GM21526 (cell line): ENCODE data around the gene RAD51B.
"Not testable (repeated sequence)": the region's sequence is repeated elsewhere in the genome, so short reads cannot be mapped to it uniquely, and the experiment has no call there.

Experiments used
- ATAC-seq: cut with Tn5 transposase; IDR thresholded peaks from one replicate; pipeline ENCODE4 v1.9.1; 2021; ENCODE audit warnings: moderate library complexity; ENCODE audit not compliant: unreplicated experiment, low FRiP score

Gene RAD51B

DNA sequence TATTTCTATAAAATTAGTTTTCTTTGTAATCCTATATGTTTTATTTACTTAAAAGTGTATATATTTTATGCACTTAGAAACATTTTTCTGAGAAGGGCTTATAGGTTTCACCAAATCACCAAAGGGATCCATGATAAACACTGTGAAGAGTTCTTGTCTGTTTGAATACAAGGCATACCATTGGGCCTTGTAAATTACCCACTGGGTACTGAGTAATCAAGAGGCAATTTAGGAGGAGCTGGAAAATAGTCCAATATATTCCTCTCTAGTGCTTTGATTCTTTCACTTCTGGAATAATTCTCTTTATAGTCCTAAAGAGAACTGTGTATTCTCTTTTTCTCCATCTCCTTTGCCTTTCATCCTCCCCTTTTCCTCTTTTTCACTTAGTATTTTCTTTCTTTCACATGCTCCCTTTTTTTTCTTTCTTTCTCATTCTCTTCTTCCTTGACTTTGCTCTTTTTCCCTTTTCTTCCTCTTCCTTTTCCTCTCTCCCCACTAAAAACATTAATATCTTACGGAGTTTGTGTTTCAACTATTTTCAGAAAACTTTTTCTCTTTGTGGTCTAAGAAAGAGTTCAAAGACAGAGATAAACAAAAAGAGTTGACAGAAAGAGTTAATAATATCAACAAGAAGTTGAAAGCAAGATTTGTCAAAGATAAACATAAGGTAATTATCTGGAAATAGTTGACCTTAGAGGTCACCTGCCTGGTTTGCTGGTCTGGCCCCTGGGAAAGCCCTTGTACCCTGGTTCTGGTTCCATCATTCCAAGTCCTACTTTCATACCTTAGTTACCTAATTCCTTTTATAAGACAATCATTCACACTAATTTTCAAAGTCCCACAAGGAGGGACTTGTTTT is 435.3 kb downstream of the RAD51B start:
- ATAC-seq = no peak

DNA sequence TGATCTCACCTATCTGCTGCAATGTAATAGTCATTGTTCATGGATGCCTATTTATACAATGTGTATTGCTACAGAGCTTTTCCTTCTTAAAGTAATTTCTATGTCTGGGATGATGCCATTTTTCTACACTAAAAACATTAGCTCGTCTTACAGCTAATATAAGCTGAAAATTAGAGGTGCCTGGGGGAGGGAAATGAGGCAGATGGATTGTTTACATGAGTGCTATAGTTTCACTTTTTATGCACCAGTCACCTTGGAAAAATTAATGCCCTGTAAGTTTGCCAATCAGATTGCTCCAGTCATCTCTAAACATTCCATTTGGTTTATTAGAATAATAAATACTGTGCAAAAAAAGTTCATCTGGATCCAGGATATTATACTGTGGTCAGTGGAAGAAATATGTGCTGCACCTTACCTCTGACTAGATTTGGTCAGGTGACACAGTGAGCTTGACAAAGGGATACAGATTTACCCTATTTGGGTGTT is 436.2 kb downstream of the RAD51B start:
- no peak for ATAC-seq

DNA sequence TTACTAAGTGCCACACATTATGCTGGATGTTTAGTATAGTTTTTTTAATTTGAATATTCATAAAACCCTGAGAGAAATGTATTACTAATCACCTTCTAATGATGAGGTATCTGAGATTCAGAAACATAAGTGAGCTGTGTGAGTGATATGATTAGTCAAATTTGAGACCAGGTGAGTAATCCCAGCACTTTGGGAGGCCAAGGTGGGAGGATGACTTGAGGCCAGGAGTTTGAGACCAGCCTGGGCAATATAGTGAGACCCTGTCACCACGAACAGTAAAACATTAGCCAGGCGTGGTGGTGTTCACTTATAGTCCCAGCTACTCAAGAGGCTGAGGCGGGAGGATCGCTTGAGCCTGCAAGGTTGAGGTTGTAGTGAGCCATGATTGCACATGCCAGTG is 438.4 kb downstream of the RAD51B start:
- ATAC-seq = no peak

DNA sequence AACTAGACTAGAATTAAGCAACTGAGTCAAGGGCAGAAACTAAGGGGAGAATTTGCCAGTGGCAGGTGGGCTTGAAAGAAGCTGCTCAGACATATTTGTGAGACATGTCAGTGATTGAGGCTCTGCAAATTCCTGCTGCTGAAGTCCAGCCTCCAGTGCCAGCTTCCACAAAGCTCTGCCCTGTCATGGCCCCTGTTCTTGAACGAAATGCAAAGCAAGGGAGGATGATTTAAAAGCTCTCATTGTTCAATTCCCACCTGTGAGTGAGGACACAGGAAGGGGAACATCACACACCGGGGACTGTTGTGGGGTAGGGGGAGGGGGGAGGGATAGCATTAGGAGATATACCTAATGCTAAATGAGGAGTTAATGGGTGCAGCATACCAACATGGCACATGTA is 439.4 kb downstream of the RAD51B start:
- ATAC-seq = not testable (repeated sequence)

DNA sequence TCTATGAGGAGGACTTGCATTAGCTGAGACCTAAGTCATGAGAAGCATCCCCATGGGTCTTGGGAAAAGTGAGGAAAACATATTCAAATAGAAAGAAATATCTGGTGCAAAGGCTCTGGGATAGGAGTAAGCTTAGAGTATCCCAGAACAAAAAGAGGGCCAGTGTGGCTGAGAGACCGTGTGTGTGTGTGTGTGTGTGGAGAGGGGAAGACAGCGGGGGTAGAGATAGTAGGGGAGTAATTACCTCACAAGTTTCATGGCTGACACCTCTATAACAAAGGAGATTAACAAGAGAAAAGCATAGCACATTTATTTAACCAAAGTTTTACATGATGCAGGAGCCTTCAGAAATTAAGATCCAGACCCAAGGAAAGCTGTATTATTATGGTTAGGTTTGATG is 440.5 kb downstream of the RAD51B start:
- no peak for ATAC-seq

DNA sequence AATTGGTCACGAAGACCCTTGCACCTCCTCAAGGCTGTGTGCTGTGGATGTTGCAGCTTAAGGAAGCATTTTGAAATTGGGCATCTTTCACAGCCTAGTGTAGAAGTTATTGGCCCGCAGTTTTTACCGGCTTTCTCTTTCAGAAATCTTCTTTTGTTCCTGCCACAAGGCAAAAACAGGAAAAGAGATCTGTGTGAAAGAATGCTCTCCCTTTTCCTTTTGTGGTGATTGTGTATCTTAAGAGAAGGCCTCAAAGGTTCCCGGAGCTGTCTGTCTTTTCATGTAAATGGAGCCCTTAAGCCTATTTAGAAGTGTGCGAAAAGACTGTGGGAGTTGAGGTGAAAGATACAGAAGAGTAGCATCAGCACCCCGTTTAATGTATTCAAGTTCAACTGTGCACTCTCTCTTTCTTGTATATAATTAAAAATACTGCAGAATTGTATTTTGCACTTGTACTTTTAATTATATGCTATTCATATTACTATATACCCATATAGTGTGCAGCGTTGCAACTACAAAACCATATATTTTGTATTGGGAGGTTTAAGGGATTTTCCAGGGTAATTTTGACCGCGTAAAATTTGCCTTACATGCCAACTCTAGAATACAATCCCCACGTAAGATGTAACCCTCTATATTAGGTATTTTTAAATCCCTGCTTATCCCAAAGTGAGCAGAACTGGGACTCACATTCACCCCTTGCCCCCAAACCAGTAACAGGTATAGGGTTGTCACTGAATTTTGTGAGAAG is 441.7 kb downstream of the RAD51B start:
- ATAC-seq = no peak

DNA sequence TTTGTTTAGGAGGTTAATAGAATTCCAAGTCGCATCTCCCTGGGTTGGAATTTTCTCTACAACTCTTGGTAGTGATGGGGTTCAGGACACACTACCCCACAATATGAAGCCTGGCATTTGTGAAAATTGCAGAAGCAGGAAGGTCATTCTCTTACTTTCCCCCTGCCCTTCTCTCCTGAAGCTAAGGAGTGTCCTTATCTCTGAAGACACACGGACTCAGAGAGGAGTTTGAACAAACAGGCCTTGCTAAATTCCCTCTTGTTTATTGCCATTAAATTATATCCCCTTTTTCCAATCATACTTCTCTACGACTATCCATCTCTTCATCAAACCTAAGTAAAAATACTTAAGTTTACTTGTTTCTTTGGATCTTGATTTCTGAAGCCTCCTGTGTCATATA is 443.0 kb downstream of the RAD51B start:
- ATAC-seq = no peak

DNA sequence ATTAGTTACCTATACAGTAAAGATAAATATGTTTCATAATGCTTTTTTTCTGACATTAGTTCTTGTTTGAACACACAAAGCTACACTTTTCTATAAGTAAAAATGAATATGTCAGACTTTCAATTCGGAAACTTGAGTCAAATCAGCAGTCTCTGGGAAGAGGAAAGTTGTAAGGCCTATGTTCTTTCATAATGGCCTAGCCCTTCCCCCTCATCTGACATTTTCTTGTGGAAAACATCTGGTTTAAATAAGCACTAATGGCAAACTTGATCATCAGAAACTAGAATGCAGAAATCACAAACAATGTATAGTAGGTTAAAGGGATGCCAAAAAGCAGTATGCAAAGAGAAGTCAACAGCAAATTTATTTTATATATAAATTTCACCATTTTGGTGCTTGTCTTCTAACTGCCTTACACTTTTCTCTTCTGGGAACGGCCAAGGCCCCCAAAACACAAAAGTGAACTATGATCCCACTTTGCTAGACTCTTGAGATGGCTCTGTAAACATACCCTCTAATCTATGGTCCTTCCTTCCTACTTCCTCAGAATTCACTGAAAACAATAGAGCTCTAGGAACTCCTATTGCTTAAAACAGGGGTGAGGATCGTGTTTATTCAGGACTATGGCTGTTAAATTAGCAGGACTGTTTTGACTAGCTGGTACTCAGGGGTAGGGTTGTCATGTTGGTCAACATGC is 444.1 kb downstream of the RAD51B start:
- no peak for ATAC-seq

DNA sequence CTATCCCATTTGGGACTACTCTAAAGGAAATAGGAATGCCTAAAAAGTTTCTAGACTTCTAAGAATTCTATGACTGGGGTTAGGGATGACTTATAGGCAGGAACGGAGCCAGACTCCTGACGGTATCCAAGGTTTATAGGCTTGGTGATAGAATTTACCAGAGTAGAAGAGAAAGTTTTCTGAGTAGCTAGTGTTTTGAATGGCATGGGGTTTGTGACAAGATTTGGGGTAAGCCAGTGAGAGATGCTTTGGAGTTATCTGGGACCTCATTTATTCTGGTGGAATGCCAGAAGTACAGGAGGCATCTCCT is 444.6 kb downstream of the RAD51B start:
- no peak for ATAC-seq

DNA sequence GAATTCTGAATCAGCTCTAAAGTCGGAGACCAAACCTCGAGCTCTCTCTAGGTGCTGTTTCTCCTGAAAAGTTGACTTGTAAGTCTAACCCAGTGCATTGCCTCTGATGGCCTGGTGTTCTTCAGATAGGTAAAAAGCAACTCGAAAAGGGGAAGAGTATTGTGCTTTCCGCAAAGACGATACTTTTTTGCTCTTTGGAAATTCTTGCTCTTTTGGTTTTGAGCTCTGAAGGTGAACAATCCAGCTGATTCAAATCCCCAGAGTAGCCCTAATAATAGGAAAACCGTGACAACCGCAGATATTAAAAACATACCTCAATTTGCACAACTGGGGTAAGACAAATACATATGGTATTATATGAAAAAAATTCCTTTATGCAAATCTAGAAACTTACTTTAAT is 447.4 kb downstream of the RAD51B start:
- no peak for ATAC-seq

DNA sequence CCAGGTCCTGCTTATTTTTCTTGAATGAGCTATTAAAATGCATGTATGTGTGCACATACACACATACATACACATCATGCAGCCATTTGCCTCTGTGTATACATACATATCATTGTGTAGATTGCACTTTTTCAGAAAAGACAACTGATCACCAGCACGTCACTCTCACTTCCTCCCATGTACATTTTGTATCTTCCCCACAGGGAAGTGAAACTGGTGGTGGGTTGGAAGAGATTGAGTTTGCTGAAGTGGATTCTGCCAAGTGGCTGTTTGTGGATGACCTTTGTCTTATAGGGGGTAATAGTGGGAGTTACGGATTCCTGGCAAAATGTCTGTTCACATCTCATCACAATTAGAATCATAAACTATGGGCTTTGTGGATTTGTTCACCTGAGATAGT is 448.6 kb downstream of the RAD51B start:
- peak; percentile 57 for ATAC-seq

DNA sequence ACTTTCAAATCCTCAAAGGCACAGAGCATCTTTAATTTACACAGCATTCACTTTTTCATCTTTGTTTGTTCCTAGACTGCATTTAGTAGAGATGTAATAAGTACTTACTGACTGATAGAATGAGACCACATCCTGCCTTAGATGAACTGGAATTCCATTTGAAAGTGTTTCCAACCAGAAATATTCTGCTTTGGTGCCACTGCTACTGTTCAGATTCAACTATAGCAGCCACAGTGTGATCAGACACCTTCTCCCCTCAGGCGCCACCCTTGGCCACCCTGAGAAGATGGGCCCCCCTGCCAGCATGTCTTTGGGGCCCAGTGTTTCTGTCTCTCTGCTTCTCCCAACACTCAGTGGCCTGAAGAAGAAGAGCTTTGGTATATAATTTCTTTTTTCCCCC is 449.1 kb downstream of the RAD51B start:
- ATAC-seq = no peak

DNA sequence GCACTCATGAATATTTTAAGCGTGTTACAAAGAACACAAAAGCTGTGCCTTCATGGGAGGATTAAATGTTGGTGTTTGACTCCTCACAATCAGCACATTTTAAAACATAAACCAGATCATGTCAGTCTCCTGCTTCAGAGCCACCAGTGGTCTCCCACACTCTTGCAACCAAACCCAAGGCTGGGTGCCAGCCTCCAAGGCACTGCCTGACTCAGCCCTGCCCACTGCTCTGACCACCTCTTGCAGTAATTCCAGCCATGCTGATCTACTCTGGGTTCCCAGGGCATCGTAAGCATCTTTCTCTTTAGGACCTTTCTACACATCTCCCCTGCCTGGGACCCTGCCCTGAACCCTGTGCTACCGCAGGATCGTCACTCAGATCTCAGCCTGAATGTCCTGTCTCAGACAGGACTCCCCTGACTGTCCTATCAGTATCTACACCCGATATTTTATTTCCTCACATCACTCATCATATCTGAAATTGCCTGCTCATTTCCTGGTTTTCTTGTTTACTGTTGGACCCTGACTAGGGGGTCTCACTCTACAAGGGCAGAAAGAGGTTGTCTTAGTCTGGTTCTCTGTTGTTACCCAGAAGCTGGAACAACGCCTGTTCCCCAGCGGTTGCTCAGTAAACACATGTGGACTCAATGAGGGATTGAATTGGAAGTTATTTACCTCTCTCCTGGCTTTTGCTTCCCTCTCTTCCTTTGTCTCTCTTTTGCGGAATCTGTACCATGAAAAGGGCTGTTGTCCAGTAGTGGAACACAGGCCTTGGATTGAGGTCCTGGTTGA is 449.8 kb downstream of the RAD51B start:
- no peak for ATAC-seq

DNA sequence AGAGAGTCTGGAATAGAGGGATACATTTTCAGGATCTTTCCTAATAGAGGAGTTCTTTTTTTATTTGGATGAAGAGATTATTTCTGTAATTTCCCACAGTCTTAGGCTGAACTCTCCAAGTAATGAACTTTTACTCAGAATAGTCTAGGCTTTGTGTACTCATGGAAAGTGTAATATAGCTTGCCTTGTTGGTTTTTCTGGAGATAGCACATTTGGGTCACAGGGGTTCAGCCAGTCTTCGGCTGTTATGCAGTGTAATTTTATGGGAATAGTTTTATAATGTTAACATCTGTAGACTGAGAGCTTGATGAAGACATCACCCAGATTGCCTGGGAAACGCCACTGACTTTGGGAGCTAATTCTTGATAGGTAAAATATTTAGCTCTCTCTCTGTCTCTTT is 450.8 kb downstream of the RAD51B start:
- no peak for ATAC-seq

DNA sequence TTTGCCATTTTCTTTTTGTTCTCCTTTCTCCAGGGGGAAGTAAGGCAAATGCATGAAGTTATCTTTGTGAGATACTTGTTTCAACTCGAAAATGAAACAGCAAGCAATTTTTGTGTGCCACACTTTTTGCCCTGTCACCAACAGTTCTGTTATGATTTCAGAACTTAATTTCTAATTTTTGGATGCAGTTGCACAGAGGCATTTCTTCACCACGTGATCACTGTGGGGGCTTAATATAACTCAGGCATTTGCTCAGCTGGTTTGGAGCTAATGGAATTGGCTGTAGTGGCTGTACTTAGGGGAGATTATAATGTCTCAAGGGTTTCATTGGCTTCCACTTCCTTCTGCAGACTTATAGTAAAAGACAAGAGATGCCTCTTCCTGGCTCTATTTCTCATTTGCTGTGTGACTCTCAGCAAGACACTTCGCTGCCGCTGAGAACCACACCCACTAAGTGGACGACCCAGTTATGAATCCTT is 452.4 kb downstream of the RAD51B start:
- no peak for ATAC-seq

DNA sequence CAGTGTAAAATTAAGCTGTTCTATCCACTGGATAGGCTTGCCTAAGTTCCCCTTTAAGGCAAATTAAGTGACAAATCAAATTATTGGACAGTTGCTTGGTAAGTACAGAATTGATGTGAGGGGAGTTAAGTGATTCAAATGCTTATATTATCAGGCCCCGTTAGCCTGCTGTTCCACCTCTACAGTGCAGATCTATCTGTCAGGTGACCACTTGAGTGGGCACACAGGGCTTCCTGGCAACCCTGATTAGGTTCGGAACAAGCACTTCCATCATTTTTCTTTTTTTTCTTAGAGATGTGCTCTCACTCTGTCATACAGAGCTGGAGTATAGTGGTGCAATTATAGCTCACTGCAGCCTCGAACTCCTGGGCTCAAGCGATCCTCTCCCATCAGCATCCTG is 453.8 kb downstream of the RAD51B start:
- no peak for ATAC-seq

DNA sequence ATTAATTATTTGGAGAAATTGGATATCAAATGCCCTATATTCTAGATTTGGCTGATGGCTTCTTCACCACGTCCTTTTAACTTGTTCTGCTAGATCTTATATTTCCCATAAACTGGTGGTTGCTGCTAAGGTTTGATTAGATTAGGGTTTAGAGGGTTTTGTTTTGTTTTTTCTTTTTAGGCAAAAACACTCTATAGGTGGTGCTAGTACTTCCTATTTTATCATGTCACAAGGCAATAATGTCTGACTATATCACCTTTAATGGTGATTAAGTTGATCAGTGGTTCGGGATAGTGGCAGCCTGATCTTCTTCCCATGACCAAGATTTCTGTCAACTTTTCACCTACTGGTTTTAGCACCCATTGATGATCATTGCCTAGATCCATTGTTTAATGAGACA is 455.1 kb downstream of the RAD51B start:
- no peak for ATAC-seq

DNA sequence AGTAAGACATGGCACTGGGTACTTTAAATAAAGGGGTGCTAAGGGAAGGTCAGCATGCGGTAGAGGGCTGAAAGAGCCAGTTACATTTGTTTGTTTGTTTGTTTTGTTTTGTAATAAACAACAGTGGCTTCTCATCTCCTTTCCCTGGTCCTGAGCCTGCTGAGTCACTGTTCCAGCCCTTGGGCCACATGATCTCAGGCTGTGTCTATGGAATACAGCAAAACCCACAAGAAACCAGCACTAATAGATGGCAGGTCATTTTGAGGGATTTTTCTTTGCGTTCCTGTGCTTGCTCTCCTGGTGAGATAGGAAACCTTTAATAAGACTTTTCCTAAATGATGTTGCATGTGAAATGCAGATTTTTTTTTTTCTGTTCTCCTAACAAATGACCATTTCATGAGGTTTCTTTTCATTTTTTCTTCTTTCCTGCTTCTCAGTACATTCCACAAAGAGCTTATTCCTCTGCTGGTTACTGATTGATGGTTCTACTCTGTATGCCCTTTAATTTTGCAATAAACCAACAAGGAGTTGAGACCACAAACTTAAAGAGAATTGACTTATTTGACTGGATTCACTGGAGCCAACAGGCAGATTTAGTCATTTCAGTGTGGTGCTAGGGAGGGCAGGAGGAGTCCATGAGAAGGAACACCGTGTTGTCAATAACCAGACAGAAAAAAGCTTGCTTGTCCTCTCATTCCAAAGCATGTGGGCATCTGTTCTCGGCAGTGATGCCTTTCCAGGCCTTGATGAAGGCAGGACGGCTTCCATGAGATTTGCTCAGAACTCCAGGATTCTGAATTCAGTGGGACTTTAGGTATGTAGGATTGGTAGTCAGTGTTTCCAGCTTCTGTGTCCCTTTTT is 459.2 kb downstream of the RAD51B start:
- ATAC-seq = no peak

DNA sequence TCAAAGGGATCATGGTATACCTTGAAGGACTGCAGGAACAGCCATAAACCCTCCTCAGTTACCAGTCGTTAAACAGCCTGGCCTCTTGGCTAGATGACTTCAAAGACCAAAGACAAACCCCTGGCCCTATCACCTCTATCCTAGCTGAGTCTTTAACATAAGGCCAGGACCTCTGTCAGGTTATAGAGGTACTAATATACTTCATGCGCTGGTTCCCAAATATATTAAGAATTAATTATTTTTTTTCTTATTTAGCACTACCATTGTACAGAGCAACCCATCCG is 459.8 kb downstream of the RAD51B start:
- ATAC-seq = no peak

DNA sequence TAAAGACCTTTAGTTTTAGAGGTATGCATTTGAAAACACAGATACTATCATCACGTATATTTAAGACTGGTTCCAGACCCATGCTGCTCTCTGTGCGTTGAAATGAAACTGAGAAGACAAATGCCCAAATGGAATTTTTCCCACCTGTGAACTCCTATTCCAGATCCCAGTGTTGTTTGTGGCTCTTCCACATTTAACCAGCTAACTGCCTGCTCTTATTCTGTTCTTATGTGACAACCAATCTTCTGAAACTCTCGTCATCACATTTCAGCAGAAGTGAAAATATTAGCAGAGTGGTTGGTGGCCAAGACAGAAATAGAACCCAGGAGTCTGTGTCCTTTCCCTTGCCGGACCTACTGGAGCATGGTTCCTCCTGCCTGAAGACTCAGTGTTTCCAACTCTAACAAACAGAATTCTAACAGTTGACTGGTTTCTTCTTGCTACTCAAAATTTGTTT is 460.2 kb downstream of the RAD51B start:
- peak; percentile 49 for ATAC-seq
